ENCODE data around the gene PLXNB3.

DNA sequence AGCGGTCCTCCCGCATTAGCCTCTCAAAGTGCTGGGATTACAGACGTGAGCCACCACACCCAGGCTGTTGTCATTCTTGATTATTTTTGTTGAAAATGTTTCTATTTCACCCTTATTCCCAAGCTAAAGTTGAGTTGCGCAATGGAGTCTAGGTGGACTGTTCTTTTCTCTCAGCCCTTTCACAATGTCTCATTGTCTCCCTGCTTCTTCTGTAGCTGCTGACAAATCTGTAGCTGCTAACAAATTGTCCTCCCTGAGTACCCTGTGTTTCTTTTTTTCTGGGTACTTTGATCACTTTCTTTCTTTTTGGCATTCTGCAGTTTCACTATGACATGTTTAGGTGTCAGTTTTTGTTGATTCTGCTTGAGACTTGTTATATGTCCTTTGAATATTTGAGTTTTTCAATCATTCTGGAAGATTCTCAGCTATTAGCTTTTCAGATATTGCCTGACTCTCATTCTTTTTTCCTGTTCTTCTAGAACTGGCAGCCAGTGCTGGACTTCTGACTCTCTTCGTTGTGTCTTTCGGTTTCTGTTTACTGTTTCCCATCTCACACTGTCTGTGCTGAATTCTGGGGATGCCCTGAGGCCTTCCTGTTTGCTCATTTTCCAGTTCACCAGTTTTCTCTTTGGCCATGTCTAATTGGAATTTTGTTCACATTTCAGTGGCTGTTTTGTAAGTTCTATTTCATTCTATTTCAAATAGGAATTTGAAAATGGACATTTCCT lies 32.8 kb upstream of the PLXNB3 start:
- TF ChIP-seq RAD21 (IDR thresholded peaks at IDR 0.05), result no peak
- TF ChIP-seq, protein P1, sequence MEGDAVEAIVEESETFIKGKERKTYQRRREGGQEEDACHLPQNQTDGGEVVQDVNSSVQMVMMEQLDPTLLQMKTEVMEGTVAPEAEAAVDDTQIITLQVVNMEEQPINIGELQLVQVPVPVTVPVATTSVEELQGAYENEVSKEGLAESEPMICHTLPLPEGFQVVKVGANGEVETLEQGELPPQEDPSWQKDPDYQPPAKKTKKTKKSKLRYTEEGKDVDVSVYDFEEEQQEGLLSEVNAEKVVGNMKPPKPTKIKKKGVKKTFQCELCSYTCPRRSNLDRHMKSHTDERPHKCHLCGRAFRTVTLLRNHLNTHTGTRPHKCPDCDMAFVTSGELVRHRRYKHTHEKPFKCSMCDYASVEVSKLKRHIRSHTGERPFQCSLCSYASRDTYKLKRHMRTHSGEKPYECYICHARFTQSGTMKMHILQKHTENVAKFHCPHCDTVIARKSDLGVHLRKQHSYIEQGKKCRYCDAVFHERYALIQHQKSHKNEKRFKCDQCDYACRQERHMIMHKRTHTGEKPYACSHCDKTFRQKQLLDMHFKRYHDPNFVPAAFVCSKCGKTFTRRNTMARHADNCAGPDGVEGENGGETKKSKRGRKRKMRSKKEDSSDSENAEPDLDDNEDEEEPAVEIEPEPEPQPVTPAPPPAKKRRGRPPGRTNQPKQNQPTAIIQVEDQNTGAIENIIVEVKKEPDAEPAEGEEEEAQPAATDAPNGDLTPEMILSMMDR (IDR thresholded peaks at IDR 0.05; ENCODE audit: low read depth, low read length, missing input control), result no peak
- no peak for TF ChIP-seq EGR1 (IDR thresholded peaks at IDR 0.05; ENCODE audit: low read depth in 2 of 2)
- TF ChIP-seq SP1 (IDR thresholded peaks at IDR 0.05), result no peak
